NCI-H82 treated with DMSO at 0.1 percent for 48 hours (cell line): ENCODE data around the gene SCFD2.
A peak's percentile ranks its signal among the peaks of the same experiment; 100 is the strongest.

ENCODE experiments used
- DNase-seq: peaks from one replicate; lab custom pipeline; 2025; ENCODE audit not compliant: unreplicated experiment; lab: John Stamatoyannopoulos, UW

Gene SCFD2

GRCh38 chr4:52936729-52937128 is 429.1 kb downstream of the SCFD2 start:
- no peak for DNase-seq

DNA sequence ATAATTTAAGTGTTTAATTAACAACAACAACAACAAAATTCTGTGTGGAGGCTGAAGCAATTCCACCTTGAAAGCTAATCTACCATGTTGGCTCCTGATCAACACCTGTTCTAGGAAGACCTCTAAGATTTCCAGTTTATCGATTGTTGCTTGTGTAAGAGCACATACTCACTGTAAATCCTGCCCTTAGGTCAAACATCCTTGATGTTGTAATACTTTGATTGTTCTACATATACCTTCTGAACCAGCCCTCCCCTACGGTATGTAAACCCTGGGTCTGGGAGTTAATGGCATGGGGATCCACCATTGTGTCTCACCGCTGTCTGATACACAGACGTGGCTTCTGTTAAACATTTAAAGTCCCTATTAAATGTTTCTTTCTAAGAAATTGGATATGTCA is 430.5 kb downstream of the SCFD2 start:
- DNase-seq = no peak

DNA sequence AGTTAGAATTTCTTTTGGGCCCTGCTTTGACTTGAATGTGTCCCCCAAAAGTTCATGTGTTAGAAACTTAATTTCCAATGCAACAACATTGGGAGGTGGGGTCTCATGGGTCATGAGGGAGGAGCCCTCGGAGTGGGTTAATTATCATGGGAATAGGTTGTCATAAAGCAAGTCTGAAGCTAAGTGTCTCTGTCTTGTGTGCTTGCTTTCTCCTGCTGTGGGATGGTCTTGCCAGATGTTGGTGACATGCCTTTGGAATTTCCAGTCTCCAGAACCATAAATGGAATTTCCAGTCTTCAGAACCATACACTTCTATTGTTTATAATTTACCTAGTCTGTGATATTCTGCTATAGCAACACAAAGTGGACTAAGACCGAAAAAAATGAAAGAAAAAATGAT is 432.1 kb downstream of the SCFD2 start:
- DNase-seq = no peak

DNA sequence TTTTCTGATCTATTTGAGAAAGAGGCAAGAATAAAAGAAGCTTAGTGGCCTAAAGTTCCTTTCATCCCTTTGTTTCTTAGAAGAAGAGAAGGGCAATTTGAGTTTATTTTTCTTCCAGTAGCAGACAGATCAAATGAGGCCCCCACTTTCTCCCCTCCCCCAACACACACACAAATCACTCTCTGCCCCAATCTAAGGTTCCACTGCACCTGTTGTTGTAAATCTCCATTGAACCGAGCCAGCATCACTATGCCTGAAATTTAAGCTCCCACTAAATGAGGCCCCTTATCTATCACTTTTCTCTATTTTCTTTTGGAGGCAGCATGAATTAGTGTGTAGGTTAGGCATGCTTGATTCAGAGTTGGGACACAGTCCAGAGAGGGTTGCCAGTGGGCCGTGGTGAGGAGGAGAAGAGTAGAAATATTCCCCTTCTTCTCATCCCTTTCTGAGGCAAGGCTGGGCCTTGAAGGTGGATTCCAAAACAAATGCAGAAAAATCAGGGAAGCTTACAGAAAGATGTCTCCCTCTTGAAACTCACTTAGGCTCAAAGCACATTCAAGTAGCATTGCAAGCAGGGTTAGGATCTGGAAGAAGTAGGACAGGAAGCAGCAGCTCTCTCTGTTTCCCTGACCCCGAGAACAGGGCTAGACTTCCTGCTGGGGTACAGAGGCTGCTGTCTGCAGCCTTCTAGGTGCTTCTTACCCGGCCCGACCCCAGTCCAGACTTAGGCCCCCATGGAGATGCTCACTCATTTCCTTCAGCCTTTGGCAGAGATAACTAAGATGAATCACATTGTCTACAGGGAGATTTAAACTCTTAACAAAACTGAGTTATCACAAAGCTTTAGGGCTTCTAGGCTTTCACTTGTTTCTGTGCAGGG is 433.0 kb downstream of the SCFD2 start:
- DNase-seq = no peak

DNA sequence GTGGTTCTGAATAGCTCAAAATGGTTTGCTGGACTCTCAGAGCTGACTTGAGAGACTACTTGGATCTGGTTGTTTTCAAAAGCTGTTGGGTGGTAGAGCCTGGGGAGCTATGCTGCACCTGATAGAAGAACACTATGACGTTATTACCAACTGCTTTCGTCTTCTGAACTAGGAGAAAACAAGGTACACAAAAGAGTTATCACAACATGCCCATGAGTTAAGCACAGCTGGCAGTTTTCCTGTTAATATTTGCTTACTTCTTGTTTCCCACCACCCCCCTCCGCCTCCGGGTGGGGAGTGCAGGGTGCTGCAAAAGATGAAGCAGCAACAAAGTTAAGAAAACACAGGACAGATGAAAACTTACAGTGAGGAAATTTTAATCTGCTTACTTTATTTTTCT is 434.6 kb downstream of the SCFD2 start:
- DNase-seq = no peak

GRCh38 chr4:52926196-52926974 is 439.5 kb downstream of the SCFD2 start:
- DNase-seq = no peak

DNA sequence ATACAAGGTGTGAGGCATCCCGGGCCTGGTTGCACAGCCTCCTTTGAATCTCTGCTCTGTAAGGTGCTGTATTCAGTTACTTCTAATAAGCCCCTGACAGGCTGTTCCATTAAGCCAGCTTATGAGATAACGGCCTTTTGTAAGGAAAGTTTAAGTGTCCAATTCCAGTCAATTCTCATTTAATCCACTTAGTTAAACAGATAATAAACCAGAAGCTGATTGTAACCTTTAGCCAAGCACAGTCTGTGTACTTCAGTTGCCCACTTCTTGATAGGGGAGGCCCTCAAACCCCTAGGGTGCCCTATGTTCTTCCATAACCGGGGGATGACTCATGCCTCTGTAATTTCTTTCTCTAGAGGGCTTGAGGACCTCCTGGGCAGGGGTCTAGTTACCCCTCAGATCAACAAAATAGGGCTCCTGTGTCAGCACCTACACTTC is 440.3 kb downstream of the SCFD2 start:
- DNase-seq = peak; percentile 85

GRCh38 chr4:52919461-52919860 is 446.4 kb downstream of the SCFD2 start:
- no peak for DNase-seq

DNA sequence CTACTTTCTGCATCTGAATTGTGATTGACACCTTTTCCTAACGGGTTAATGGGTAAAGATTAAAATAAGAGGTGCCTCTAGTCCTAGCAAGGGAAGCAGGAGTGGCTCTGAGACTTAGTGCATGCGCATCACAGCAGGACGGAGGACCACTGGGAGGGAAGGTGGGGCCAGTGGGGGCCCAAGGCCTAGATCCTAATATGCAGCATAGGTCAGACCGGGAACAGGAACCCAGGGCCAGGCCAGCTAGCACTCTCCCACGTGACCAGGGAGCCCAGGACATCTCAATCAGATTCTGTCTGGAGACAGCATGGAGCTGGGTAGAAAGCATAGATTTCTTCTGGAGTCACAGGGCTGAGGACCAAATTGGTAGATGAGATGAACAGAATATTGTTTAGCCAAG is 448.0 kb downstream of the SCFD2 start:
- no peak for DNase-seq

DNA sequence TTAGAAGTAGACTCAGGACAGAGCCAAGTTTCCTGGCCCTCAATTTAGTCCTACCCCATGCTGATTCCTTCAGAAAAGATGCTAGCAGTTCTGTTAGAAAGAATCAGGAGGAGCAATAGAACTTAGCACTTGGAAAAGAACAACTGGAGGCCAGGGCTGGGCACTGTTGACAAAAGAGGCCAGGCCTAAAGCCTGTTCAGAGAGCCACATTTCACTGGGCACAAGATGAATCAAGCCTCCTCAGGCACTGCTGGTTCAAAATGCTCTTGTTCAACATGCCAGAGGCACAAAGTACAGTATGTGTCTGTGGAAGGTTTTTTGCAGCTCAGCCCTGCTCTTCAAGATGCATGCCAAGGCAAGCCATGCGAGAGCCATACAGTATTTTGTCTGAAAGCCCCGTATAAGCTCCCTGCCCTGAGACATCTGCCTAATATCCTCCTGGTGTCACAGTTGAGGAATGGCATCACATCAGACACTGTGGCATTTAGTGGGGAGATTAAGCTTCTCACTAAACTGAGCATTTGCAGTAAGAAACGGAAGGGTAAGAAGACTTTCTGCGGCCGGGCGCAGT is 450.0 kb downstream of the SCFD2 start:
- peak; percentile 6 for DNase-seq

GRCh38 chr4:52915191-52915590 is 450.7 kb downstream of the SCFD2 start:
- DNase-seq = no peak

DNA sequence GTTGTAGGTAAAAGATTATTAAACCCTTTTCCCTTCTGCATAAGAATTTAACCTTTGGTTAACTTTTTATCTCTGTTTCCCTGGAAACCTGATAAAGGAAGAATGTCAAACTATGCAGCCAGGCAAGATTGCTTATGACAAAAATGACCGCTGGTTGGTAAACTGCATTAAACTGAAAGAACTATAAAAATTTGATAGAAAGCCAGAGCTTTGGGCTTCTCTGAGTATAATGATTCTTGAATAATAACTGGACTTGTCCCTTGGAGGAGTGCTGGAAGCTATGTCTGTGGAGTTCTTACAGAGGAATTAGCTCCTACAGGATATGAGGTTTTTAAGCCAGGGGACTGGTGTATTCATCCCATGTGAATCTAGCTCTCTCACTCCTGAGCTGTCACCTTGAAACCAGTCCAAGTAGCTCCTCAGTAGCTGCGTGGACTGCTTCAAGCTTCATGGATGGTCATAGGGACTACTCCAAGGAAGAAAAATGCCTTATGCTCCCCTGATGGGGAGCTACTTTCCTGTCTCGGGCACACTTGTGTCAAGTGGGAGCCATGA is 451.7 kb downstream of the SCFD2 start:
- no peak for DNase-seq

- DNase-seq = no peak
These were observed 453.3 kb downstream of the SCFD2 start for GRCh38 chr4:52912608-52913007.

- DNase-seq = peak; percentile 25
These were observed 454.1 kb downstream of the SCFD2 start for GRCh38 chr4:52911684-52912294.

- DNase-seq = no peak
These were observed 455.7 kb downstream of the SCFD2 start for GRCh38 chr4:52910115-52910514.

DNA sequence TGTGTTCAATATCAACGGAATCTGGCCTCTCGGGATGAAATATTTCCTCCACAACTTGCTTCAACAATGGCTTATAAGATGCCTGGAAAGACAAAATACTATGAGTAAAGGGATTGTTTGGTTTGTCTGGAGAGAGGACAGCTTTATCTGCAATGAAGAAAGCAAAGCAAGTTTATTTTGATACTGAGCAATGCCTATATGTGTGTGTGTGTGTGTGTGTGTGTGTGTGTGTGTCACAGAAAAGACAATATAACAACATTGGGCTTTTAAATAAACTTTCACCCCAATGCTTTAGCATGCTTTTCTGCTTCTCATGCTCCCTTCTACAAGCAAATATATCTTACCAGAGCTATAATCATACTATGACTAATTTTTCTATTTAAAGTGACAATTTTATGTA is 458.4 kb downstream of the SCFD2 start:
- no peak for DNase-seq

DNA sequence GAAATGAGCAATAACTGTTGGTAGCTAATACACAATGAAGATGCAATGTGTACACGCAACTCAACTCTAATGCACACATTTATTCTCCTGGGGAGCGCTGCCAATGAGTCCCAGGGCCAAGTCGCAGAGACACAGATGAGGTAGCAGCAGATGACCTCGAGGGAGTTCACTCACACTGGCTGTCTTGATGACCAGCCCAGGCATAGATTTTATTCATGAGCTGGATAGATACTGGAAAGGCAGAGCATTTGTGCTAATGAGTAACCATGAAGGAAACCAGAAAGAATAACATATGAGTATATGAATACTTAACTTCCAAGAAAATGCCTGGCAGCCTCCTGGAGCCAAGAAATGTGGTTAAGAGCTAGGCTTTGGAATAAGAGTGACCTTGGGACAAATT is 461.4 kb downstream of the SCFD2 start:
- no peak for DNase-seq

DNA sequence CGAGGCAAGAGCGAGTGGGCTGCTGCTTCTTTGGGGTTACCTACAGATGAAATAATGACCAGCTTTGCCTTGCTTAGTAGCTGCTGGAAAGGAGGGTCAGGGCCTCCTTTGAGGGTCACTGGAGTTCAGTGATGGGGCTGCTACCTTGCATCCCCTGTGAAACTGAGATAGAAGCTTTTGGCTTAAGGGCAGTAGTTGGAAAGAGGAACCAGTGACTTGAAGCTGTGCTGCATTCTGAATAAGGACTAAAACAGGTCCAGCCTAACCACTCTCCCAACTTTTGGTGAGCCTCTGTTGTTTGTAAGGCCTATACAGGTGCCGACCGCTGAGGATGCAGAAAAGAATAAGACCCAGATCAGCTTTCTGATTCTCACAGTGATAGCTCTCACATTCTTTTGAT is 462.6 kb downstream of the SCFD2 start:
- no peak for DNase-seq

DNA sequence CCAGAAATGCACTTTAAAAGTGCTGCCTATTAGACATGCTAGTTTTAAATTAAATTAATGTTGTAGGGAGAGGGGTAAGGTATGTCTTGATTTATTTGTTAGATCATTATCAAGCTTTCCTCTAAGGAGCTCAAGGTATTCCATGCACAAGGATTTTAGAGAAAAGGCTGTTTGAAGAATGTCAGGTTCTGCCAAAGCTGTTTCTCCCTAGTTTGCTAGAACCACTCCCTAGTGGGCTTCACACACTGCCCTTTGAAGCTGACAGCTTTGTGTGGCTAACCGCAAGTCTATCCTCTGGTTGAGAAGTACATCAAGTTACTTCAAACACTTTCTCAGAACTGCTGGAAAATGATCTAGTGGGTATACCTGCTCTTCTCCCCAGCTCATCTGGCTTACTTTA is 471.4 kb downstream of the SCFD2 start:
- no peak for DNase-seq

GRCh38 chr4:52892880-52893279 is 473.0 kb downstream of the SCFD2 start:
- DNase-seq = no peak

GRCh38 chr4:52891743-52892142 is 474.1 kb downstream of the SCFD2 start:
- DNase-seq = no peak
